GM19240 (cell line): ENCODE results near the gene GTPBP3.

Experiments used
- DNase-seq: peaks from one replicate; pipeline ENCODE4 v3.0.0; 2011; ENCODE audit warnings: low spot score; ENCODE audit not compliant: insufficient read length

GTPBP3 gene

GRCh38 chr19:17380426-17381138, 43.2 kb downstream of the GTPBP3 start:
- DNase-seq: no peak

- DNase-seq: no peak
Observed at GRCh38 chr19:17385878-17386611, 48.7 kb downstream of the GTPBP3 start.

GRCh38 chr19:17389288-17389687, 51.9 kb downstream of the GTPBP3 start:
- no peak for DNase-seq

GRCh38 chr19:17389957-17390664, 52.8 kb downstream of the GTPBP3 start:
- no peak for DNase-seq

- DNase-seq: peak; percentile 96
Observed at GRCh38 chr19:17390665-17391370, 53.5 kb downstream of the GTPBP3 start.

- no peak for DNase-seq
Observed at GRCh38 chr19:17391371-17392151, 54.2 kb downstream of the GTPBP3 start.
